GM18517 (cell line): ENCODE results near the gene LRRN4.
"Not testable (repeated sequence)": the region's sequence is repeated elsewhere in the genome, so short reads cannot be mapped to it uniquely, and the experiment has no call there.

ENCODE experiments used
- ATAC-seq: cut with Tn5 transposase; IDR thresholded peaks from one replicate; pipeline ENCODE4 v1.9.1; 2021; ENCODE audit warnings: mild to moderate bottlenecking, moderate library complexity; ENCODE audit not compliant: unreplicated experiment

LRRN4 gene

DNA sequence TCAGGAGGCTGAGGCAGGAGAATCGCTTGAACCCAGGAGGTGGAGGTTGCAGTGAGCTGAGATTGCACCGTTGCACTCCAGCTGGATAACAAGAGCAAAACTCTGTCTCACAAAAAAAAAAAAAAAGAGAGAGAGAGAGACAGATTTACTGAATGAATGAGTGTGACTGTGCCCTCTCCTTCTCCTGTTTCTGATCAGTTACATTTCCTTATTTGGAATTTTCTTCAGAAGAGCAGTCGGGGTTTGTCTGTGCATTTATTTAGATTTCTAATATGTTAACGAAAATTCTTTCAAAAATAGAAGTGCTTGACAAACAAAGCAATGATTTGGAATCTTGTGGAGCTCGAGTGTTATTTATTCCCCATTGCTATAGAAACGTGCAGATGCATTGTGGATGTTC, 6.4 kb upstream of the LRRN4 start:
- no peak for ATAC-seq

DNA sequence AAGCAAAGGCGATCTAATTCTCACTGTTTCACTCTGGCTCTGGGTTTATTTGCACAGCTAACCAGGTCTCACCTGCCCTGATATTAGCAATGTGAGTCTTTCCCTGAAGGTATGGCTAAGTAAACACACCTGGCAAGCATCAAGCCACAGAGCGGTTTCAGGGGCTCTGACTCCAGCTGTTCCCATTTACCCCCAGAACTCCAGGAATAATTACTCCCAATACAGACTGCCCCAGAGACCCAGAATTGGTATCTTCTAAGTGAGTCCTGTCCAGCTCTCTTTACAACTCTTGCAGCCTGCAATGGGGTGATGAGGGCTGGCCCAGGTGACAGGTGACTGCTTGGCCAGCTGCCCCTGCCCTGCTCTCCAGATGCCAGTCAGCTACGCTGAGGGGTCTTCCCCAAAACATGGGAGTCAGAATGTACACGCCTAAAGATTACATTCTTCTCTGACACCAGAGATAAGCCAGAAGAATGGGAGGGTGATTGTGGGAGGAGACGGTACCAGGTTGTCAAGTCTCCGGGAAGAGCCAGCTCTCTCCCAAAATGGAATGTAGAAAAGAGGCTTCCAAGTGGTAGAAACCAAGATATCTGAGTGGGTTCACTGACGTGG, 4.9 kb upstream of the LRRN4 start:
- ATAC-seq, result no peak

- ATAC-seq, result no peak
These were observed 3.8 kb upstream of the LRRN4 start for GRCh38 chr20:6057691-6058090.

DNA sequence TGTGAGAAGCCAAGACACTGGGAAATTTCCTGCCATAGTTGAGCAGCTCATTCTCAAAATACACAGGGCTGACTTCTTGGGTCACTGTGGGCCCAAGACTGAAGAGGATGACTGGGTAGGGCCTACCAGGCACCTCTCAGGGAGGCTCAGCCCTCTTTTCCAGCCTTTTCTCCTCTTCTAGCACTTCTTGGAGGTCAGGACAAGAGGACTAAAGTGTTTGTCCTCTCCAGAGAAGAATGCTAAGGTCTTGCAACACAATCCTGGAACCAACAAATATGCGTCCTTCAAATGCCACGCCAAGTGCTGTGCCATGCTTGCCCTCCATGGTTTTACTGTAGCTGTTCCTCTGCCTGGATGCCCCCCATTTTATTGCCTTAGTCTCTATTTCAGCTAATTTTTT, 3.3 kb upstream of the LRRN4 start:
- ATAC-seq, result no peak

DNA sequence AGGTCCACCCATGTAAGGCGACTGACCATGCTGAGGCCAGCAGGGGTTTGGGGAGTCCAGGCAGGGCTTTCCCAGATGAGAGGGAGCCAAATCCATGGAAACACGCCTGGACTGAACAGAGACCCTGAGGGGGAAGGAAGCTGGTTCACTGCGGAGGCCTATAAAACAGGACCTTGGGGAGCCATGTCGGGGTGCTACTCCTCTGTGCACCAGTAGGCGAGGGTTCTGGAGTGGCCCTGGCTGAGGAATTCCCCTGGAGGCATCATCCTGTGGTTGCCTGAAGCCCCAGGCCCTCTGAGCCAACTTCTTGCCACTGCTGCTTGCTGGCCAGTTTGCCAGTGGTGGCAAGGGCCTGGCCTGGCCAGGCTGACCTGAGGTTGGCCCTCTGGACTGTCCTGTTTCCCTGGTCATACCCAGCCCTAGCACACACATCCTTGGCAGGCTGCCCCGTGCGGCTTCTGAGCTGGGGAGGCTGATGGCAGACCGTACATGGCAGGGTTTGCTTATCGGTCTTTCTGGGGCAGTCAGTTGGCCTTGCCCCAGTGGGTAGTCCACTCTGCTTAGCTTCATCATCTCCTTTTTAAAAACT, 2.2 kb upstream of the LRRN4 start:
- no peak for ATAC-seq

DNA sequence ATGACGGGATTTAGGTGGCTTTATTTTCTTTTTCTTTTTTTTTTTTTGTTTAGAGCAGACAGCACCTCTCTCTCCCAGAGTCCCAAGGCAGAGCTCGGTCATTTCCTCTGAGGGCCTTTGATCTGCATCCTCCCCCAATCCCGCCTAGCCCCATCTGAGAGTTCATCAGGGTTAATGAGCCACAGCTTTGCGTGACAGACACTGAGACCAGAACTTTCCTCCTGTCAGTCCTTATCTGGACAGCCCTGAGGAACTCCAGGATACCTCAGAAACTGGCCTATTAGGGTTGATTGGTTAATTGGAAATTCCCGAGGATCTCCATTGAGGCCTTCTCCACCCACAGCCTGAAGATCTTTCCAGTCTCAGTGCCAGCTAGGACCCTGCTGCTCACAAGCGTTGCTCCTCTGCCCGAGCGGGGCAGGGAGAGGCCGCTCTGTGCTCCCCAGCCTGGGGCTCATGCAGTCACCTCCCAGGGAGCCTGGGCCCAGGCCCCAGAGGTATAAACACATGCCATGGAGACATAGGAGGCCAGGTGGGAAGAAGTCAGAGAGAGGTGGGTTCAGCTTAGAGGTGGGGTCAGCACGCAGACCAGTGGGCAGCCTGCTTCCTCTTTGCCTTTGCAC, 1.4 kb upstream of the LRRN4 start:
- no peak for ATAC-seq

DNA sequence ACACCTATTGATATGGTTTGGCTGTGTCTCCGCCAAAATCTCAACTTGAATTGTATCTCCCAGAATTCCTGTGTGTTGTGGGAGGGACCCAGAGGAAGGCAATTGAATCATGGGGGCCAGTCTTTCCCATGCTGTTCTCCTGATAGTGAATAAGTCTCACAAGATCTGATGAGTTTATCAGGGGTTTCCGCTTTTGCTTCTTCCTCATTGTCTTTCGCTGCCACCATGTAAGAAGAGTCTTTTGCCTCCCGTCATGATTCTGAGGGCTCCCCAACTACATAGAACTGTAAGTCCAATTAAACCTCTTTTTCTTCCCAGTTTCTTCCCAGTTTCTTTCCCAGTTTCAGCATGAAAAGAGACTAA, 810 bp upstream of the LRRN4 start:
- not testable (repeated sequence) for ATAC-seq

- no peak for ATAC-seq
These were observed 640 bp downstream of the LRRN4 start for GRCh38 chr20:6053064-6053775.

- ATAC-seq, result no peak
These were observed 2.4 kb downstream of the LRRN4 start for GRCh38 chr20:6051505-6051904.

- no peak for ATAC-seq
These were observed 5.5 kb downstream of the LRRN4 start for GRCh38 chr20:6048391-6048790.

- no peak for ATAC-seq
These were observed 7.4 kb downstream of the LRRN4 start for GRCh38 chr20:6046432-6046831.

GRCh38 chr20:6045566-6045965, 8.3 kb downstream of the LRRN4 start:
- no peak for ATAC-seq

GRCh38 chr20:6044115-6044514, 9.7 kb downstream of the LRRN4 start:
- no peak for ATAC-seq

GRCh38 chr20:6041808-6042265, 12.0 kb downstream of the LRRN4 start:
- no peak for ATAC-seq

DNA sequence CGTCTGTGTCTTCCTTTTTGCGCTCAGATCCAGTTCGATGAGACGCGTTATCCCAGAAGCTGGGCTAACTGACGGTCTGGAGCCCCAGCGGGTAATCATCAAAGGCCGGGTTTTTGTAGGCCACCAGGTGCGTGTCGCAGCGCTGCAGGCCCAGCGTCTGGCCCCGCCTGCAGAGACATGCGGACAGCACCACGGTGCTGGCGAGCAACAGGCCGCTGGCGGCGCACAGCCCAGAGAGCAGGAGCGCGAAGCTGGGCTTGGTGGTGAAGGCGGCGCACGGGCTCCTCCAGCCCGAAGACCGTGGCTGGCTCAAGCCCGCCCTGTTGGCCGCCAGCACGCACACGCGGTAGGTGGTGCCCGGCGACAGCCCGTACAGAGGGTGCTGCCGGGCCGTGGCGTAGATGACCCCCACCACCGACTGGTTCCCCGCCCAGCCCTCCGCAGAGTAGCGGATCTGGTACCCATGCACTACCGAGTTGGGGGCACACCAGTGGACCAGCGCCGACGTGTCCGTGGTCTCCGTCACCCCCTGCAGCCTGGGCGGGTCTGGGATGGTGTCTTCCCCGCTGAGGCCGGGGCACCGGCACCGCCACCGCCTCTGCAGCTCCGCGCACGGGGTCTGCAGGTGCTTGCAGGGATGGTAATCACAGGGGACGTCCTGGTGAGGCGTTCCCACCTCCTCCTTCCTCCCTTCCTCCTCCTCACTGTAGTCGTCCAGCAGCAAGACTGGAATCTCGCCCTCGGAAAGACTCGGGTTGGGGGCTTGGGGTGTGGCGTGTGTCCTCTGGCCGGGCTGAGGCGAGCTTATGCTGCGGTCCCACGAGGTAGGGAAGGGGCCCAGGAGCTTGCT, 12.7 kb downstream of the LRRN4 start:
- no peak for ATAC-seq

- no peak for ATAC-seq
These were observed 13.3 kb downstream of the LRRN4 start for GRCh38 chr20:6040540-6040939.

GRCh38 chr20:6039766-6040165, 14.1 kb downstream of the LRRN4 start:
- ATAC-seq, result no peak

GRCh38 chr20:6038256-6038655, 15.6 kb downstream of the LRRN4 start:
- no peak for ATAC-seq

- ATAC-seq, result no peak
These were observed 16.8 kb downstream of the LRRN4 start for GRCh38 chr20:6037082-6037481.

DNA sequence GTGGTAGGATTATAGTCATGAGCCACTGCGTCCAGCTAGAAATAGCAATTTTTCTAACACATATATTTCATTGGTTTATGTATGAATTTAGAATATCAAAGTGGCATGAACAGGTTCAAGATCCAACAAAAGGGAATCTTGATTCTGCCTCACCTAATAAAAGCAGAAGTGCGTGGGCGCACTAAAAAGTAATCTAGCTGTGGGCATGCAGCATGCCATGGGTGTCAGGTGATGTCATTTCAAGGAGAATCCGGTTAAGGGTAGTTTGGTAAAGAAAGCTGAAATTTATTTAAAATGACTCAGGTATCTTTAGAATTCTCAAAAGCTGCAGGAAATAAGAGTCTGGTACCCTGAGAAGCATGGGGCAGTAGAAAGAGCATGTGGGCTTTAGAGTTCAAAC, 17.6 kb downstream of the LRRN4 start:
- no peak for ATAC-seq
